H1 (cell line): ENCODE data around the gene SHC1.

Experiments used
- EP300 ChIP-seq, 2 experiments: IDR thresholded peaks; 1 replicate in 1 of 2; 2 replicates in 1 of 2; pipeline ENCODE4 v1.6.1; 2011 to 2012; ENCODE audit warnings: low read depth in 2 of 2, low read length in 2 of 2, mild to moderate bottlenecking in 2 of 2, borderline replicate concordance in 1 of 2, inconsistent platforms in 1 of 2, moderate library complexity in 1 of 2
- EZH2 ChIP-seq: fragments of 200-600 bp; sonication (generic); IDR thresholded peaks from 2 replicates; pipeline ENCODE4 v1.7.1; 2012; ENCODE audit warnings: low read depth, mild to moderate bottlenecking, moderate library complexity, low read length, inconsistent platforms; ENCODE audit not compliant: severe bottlenecking
- PHF8 ChIP-seq: fragments of 200-600 bp; sonication (generic); conservative IDR thresholded peaks from 2 replicates; pipeline ENCODE4 v1.7.1; 2012; ENCODE audit warnings: low read depth, mild to moderate bottlenecking, inconsistent platforms, low read length, moderate library complexity
- TF ChIP-seq, protein P1 (sequence below): IDR thresholded peaks from 2 replicates; pipeline ENCODE4 v1.6.1; 2012; ENCODE audit warnings: inconsistent platforms

DNA sequence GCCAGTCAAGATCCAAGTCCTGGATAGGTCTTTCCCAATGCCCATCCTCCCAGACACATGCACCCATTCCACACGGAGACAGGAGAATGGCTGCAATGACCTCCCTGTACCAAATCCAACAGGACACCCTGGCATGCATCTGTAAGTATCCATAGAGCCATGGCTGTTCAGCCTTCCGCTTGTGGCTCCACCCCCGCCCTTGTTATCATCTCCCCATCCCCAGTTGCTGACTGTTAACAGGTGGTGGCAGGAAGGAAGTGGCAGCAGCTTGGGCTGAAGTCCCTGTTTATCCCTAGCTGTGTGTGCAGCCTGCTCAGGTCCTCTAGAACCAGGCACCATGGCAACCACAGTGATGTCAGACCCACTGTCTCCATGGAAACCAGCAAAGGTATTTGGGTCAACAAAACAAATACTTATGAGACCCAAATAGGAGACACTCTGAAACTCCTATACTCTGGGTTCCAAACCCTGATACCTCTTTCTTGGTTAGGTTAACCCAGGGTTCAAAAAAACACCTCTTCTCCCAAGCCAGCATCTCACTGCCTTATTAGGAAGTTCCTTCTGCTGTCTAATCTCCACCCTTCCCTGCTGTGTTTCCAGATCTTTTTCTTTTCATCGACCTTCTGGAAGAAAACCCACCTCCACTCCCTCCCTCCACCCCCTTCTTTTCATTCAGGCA, 15.4 kb downstream of the SHC1 start:
- TF ChIP-seq EZH2 (no peak), PHF8 (no peak), EP300 (IDR thresholded peaks at IDR 0.05; ENCODE audit: borderline replicate concordance in 1 of 2, low read depth in 2 of 2, low read length in 2 of 2) (no peak)
- TF ChIP-seq, protein P1, sequence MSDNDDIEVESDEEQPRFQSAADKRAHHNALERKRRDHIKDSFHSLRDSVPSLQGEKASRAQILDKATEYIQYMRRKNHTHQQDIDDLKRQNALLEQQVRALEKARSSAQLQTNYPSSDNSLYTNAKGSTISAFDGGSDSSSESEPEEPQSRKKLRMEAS: no peak
